K562 (cell line): ENCODE measurements around the gene LRRC15. TPM values are rescaled to one million over a fixed set of nuclear protein-coding genes. Genes with fewer than 3 reads are reported as not detected.
A peak's percentile ranks its signal among the peaks of the same experiment; 100 is the strongest.

ENCODE experiments used
- RAD21 ChIP-seq, 2 experiments: fragments of 250-450 bp in 1 of 2; fragments of 450-650 bp in 1 of 2; sonication (Bioruptor Pico) in 1 of 2; formaldehyde crosslinking in 1 of 2; IDR thresholded peaks in 1 of 2; conservative IDR thresholded peaks in 1 of 2; 2 replicates each; pipeline versions ENCODE4 v1.4.0 to v1.8.0; 2020 to 2022; ENCODE audit warnings: mild to moderate bottlenecking in 2 of 2, moderate library complexity in 1 of 2
- polyA plus RNA-seq, 8 experiments: library from polyadenylated mRNA; depleted of rRNA in 4 of 8; stranded (reverse) in 5 of 8; unstranded in 3 of 8; fragments of >200 nt; fragmentation: Nextera tagmentation in 2 of 8; fragmentation: Illumina TruSeq in 1 of 8; extraction: Ambion mirVana in 2 of 8; extraction: Trizol in 1 of 8; gene quantifications; 2 replicates each; pipeline versions ENCODE4 v1.2.1 to v1.2.3, GENCODE V29; 2011 to 2014; ENCODE audit warnings: inconsistent platforms in 1 of 8, missing spikeins in 1 of 8
- total RNA-seq, 7 experiments: library from RNA; depleted of rRNA in 6 of 7; stranded (reverse); fragments of >200 nt in 6 of 7; fragmentation: Illumina TruSeq in 2 of 7; extraction: Trizol in 2 of 7; gene quantifications; 2 replicates each; pipeline versions ENCODE4 v1.2.1 to v1.2.3, GENCODE V29; 2011 to 2021; ENCODE audit warnings: low replicate concordance in 1 of 7
- TF ChIP-seq, protein P1 (sequence below), 2 experiments: fragments of 450-650 bp; formaldehyde crosslinking in 1 of 2; IDR thresholded peaks; 2 replicates each; pipeline versions ENCODE4 v1.4.0 to v1.6.1; 2014 to 2020; ENCODE audit warnings: mild to moderate bottlenecking in 2 of 2, borderline replicate concordance in 1 of 2, low read depth in 1 of 2

LRRC15 gene
- total and polyA plus RNA-seq, 9 of the 15 experiments (the other 6 are each of a cell fraction or from before 2014, with no cell fraction given): not detected

DNA sequence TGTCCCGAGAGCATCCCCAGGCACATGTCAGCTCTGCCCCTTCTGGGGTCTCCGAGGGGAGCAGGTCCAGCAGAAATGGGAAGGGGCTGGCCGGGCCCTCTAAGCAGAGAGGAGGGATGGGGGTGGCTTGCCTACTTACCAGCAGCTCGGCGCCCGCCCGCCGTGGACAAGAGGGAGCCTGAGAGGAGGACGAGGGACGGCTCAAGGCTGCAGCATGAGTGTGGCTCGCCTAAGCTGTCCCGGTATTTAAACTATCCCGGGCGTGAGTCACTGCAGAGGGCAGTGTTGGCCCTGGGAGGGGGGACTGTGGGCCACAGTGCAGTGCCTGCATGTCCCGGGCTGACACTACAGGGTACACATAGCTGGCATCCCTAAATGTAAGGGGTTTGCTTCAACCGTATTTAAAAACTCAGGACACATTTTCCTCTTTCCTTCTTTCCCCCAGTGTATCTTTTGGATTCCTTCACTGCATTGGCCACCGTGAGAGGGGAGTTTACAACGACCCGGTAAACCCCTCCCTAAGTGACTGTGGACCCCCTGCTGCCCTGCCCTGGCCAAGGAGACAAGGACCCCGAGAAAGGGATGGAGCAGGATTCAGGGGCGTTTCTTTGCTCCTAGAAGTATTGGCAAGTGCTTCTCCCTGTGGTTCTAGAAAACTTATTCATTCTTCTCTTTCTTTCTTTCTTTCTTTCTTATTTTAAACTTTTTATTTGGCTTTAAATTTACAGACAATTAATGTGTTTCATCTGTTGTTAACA is at the start of gene LRRC15 (continued):
- TF ChIP-seq, protein P1, sequence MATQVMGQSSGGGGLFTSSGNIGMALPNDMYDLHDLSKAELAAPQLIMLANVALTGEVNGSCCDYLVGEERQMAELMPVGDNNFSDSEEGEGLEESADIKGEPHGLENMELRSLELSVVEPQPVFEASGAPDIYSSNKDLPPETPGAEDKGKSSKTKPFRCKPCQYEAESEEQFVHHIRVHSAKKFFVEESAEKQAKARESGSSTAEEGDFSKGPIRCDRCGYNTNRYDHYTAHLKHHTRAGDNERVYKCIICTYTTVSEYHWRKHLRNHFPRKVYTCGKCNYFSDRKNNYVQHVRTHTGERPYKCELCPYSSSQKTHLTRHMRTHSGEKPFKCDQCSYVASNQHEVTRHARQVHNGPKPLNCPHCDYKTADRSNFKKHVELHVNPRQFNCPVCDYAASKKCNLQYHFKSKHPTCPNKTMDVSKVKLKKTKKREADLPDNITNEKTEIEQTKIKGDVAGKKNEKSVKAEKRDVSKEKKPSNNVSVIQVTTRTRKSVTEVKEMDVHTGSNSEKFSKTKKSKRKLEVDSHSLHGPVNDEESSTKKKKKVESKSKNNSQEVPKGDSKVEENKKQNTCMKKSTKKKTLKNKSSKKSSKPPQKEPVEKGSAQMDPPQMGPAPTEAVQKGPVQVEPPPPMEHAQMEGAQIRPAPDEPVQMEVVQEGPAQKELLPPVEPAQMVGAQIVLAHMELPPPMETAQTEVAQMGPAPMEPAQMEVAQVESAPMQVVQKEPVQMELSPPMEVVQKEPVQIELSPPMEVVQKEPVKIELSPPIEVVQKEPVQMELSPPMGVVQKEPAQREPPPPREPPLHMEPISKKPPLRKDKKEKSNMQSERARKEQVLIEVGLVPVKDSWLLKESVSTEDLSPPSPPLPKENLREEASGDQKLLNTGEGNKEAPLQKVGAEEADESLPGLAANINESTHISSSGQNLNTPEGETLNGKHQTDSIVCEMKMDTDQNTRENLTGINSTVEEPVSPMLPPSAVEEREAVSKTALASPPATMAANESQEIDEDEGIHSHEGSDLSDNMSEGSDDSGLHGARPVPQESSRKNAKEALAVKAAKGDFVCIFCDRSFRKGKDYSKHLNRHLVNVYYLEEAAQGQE (IDR thresholded peaks at IDR 0.05; ENCODE audit: borderline replicate concordance): peak; percentile 14; the same call in 1 of the 2 replicates
- TF ChIP-seq, protein P1 (CRISPR knock-in tag; IDR thresholded peaks at IDR 0.05; ENCODE audit: low read depth): no peak
- TF ChIP-seq RAD21 (CRISPR knock-in tag; conservative IDR thresholded peaks at IDR 0.05 in 1 of 2, IDR thresholded peaks at IDR 0.05 in 1 of 2): peak in 1 of 2 experiments; percentile 44; a peak in 2 of 4 replicates
